Measurements from ENCODE around the gene ADGRF1.
"Not testable (repeated sequence)": the region's sequence is repeated elsewhere in the genome, so short reads cannot be mapped to it uniquely, and the experiment has no call there.

The ADGRF1 gene

GRCh38 chr6:47023573-47023972 is 18.6 kb downstream of the ADGRF1 start:
- in situ Hi-C loops (cut with MboI; ENCODE audit: low sequenced_read_pairs), result no loop called here

- in situ Hi-C loops (cut with MboI; ENCODE audit: low sequenced_read_pairs), result no loop called here
Observed at GRCh38 chr6:47022191-47022590, 19.9 kb downstream of the ADGRF1 start.

DNA sequence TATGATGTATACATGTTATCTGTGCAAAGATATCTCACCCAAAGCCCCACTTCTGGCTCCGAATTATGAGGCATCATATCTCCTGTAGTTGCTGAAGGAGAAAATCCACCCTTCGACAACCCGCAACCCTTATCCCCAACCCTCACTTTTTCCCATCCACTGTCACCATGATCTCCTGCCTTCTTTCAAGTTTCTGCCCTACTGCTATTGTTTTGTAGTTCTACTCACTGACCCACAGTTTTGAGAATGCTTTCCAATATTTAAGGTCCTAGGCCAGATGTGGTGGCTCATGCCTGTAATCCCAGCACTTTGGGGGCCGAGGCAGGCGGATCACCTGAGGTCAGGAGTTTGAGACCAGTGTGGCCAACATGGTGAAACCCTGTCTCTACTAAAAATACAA is 22.2 kb downstream of the ADGRF1 start:
- in situ Hi-C loops (cut with MboI; ENCODE audit: low sequenced_read_pairs), result no loop called here

DNA sequence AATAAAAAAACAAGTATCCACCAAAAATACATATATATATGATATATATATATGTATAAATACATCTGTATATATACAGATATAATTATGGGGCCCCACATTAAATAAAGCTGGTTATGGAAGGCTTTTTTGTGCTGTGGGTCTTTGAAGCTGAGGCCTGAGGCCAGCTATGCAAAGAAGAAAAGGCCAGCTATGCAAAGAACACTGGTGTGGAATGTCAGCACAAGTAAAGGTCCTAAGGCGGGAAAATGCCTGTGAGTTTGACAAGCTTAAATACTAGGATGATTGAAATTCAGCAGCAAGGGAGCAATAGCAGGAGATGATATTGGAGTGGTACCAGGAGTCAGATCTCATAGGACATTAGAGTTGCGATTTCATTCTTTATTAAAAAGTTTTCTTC is 25.2 kb downstream of the ADGRF1 start:
- in situ Hi-C loops (cut with MboI; ENCODE audit: low sequenced_read_pairs), result no loop called here

- in situ Hi-C loops (cut with MboI; ENCODE audit: low sequenced_read_pairs), result no loop called here
Observed at GRCh38 chr6:47016261-47016660, 25.9 kb downstream of the ADGRF1 start.

DNA sequence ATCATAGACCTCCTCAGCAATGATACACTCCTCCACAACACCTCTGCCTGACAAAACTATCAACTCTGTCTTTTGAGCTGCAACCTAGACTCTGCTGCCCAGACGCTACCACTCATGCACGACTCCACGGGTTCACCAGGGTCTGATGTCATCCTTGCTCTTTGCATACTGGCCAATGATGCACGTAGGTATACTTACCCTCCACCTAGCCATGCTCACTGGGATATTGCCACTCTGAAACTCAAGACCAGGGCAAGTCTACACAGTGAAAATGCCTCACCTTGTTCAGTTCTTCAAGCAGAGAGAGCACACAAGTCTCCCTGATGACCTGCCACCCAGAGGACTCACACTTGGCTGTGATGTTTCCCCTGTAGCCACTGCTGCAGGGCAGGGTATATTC is 27.7 kb downstream of the ADGRF1 start:
- in situ Hi-C loops (cut with MboI; ENCODE audit: low sequenced_read_pairs), result no loop called here

- in situ Hi-C loops (cut with MboI; ENCODE audit: low sequenced_read_pairs), result no loop called here
Observed at GRCh38 chr6:47009583-47009982, 32.5 kb downstream of the ADGRF1 start.

DNA sequence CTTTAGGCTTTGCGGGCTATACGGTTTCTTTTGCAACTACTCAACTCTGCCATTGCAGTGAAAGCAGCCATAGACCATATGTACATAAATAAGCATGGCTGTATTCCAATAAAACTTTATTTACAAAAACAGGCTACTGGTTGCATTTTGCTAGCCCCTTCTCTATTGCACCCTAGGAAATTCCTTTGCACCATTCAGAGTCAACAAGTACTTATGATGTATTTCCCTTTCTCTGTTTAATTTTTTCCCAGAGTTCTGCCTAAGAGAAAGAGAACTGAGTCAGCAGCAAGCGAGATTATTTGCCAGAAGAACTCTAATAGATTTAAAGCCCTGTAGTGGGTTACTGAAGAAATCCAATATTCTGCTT is 33.8 kb downstream of the ADGRF1 start:
- in situ Hi-C loops (cut with MboI; ENCODE audit: low sequenced_read_pairs), result no loop called here

DNA sequence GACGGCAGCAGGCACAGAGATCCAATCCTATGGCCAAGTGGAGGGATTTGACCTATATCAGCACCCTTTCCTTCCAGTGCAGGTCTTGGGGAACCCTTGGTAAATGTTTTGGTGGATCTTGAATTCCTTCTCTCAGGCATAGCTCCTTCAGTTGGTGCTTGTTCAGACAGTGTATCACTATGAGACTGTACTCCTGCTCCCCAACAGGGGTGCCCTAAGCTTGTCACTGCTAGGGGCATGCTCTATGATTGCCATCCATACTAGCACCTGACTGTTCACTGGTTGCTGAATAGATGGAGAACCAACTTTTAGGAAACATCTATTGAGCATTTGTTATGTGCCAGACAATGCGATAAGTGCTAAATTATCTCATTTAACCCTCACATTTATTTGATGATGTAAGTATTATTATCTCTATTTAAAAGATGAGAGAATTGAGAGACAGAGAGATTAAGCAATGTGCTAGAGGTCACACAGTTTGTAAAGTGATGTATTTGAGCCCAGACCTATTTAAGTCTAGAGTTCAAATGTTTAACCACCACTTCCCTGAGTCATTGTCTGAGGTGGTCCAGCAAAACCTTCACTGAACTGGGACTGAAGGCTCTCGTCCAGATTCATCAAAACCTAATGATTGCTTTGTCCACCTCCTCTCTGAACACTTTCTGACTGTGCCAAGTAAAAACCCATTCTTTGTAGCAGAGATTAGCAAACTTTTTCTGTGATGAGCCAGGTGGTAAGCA is 34.3 kb downstream of the ADGRF1 start:
- in situ Hi-C loops (cut with MboI; ENCODE audit: low sequenced_read_pairs), result no loop called here

GRCh38 chr6:47005486-47005885 is 36.6 kb downstream of the ADGRF1 start:
- in situ Hi-C loops (cut with MboI; ENCODE audit: low sequenced_read_pairs), result no loop called here

GRCh38 chr6:47004463-47004862 is 37.7 kb downstream of the ADGRF1 start:
- in situ Hi-C loops (cut with MboI; ENCODE audit: low sequenced_read_pairs), result no loop called here

GRCh38 chr6:47000842-47001241 is 41.3 kb downstream of the ADGRF1 start:
- in situ Hi-C loops (cut with MboI; ENCODE audit: low sequenced_read_pairs), result no loop called here

DNA sequence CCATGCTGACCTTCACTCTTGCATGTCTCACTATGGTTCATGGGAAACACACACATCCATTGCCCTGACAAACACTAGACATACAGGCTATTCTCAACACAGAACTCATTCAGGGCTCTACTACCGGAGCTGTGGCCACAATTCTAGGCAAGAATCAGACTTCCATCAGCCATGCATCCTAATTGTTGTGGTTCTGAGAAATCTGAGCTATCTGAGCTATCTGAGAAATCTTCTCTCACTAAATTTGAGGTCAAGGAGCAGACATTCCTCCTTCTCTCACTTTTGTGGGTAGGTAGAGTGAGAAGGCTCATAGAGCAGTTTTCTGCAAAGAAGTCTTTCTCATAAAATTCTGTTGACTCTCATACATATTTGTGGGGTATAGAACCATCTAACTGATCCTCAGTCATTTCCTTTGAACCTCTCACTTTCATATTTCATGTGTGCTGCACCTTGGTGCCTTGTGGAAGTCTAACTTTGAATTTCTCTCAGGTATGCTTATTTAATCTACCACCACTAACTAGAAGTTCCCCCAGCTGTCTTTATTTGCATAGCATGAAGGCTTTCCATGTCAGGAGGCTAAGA is 43.6 kb downstream of the ADGRF1 start:
- in situ Hi-C loops (cut with MboI; ENCODE audit: low sequenced_read_pairs), result no loop called here

GRCh38 chr6:46997646-46998045 is 44.5 kb downstream of the ADGRF1 start:
- in situ Hi-C loops (cut with MboI; ENCODE audit: low sequenced_read_pairs), result no loop called here

DNA sequence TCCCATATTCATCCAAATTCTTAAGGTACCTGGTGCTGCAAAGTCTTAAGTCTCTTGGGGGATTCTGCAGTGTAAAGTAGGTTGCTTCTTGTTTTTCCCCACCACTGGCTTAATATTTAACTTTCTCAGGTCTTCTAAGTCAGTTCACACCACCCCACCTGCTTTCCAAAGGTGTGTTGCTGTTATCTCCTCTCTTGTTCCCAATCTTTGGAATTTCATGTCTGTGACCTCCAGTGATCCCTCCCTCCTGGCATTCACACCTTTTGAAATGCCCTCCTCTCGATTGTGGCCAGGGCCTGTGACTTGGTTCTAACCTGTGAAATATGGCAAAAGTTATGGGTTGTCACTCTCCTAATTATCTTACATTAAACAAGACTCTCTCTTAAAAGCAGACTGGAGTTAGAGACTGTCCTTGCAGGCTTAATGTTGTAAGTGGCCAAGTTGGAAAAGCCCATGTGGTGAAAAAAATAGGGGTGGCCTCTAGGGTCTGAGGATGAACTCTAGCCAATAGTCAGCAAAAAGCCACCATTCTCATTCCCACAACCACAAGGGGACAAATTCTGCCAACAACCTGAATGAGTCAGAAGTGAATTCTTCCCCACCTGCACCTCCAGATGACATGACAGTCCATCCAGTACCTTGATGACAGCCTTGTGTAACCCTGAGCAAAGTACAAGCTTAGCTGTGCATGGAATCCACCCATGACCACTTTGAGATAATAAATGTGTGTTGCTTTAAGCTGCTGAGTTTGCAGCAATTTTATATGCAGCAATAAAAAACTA is 45.1 kb downstream of the ADGRF1 start:
- in situ Hi-C loops (cut with MboI; ENCODE audit: low sequenced_read_pairs), result no loop called here

GRCh38 chr6:46994933-46995332 is 47.2 kb downstream of the ADGRF1 start:
- in situ Hi-C loops (cut with MboI; ENCODE audit: low sequenced_read_pairs), result no loop called here

GRCh38 chr6:46993846-46994245 is 48.3 kb downstream of the ADGRF1 start:
- in situ Hi-C loops (cut with MboI; ENCODE audit: low sequenced_read_pairs), result no loop called here

DNA sequence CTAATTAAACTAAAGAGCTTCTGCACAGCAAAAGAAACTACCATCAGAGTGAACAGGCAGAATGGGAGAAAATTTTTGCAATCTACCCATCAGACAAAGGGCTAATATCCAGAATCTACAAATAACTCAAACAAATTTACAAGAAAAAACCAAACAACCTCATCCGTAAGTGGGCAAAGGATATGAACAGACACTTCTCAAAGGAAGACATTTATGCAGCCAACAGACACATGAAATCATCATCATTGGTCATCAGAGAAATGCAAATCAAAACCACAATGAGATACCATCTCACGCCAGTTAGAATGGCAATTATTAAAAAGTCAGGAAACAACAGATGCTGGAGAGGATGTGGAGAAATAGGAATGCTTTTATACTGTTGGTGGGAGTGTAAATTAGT is 49.7 kb downstream of the ADGRF1 start:
- in situ Hi-C loops (cut with MboI; ENCODE audit: low sequenced_read_pairs), result not testable (repeated sequence)

DNA sequence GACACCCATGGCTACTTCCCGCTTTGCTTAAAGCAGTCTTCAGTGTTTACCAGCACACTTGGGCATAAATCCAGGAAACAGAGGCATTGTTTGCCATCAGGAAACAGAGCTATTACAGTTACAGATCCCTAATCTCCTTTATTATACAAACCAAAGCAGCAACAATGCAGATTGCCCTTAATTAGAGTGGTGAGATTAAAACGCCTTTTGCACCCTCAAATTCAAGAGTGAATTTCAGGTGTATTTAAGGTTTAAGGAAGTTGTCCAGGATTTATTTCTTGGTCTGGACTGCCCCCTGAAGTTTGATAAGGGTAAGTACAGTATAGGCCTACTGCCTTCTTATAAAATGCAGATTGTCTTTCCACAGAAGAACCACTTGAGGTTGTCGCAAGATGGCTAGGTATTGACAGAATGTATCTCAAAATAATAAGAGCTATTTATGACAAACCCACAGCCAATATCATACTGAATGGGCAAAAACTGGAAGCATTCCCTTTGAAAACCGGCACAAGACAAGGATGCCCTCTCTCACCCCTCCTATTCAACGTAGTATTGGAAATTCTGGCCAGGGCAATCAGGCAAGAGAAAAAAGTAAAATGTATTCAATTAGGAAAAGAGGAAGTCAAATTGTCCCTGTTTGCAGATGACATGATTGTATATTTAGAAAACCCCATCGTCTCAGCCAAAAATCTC is 51.2 kb downstream of the ADGRF1 start:
- in situ Hi-C loops (cut with MboI; ENCODE audit: low sequenced_read_pairs), result not testable (repeated sequence)

GRCh38 chr6:46990031-46990644 is 52.0 kb downstream of the ADGRF1 start:
- in situ Hi-C loops (cut with MboI; ENCODE audit: low sequenced_read_pairs), result no loop called here

GRCh38 chr6:46989398-46989797 is 52.7 kb downstream of the ADGRF1 start:
- in situ Hi-C loops (cut with MboI; ENCODE audit: low sequenced_read_pairs), result no loop called here
